ENCODE data around the gene KCNJ9.
"Not testable (repeated sequence)": the region's sequence is repeated elsewhere in the genome, so short reads cannot be mapped to it uniquely, and the experiment has no call there.

Gene KCNJ9

GRCh38 chr1:160103658-160104408, 22.5 kb downstream of the KCNJ9 start:
- DNase-seq (ENCODE audit: low spot score), result peak; percentile 79

- peak; percentile 55 for DNase-seq (ENCODE audit: low spot score)
Measured at GRCh38 chr1:160104486-160104885, 23.1 kb downstream of the KCNJ9 start.

- no peak for DNase-seq (ENCODE audit: low spot score)
Measured at GRCh38 chr1:160105155-160105554, 23.8 kb downstream of the KCNJ9 start.

- DNase-seq (ENCODE audit: low spot score), result no peak
Measured at GRCh38 chr1:160107512-160107911, 26.2 kb downstream of the KCNJ9 start.

GRCh38 chr1:160108888-160109662, 27.7 kb downstream of the KCNJ9 start:
- DNase-seq (ENCODE audit: low spot score), result peak; percentile 36

GRCh38 chr1:160109686-160110085, 28.3 kb downstream of the KCNJ9 start:
- no peak for DNase-seq (ENCODE audit: low spot score)

GRCh38 chr1:160111462-160111861, 30.1 kb downstream of the KCNJ9 start:
- not testable (repeated sequence) for DNase-seq (ENCODE audit: low spot score)

- DNase-seq (ENCODE audit: low spot score), result no peak
Measured at GRCh38 chr1:160112357-160112756, 31.0 kb downstream of the KCNJ9 start.

- DNase-seq (ENCODE audit: low spot score), result no peak
Measured at GRCh38 chr1:160113407-160113806, 32.1 kb downstream of the KCNJ9 start.

GRCh38 chr1:160114085-160114484, 32.7 kb downstream of the KCNJ9 start:
- no peak for DNase-seq (ENCODE audit: low spot score)

GRCh38 chr1:160115545-160116282, 34.4 kb downstream of the KCNJ9 start, which contains the start of gene ATP1A2:
Gene ATP1A2, plus strand, starts transcription at chr1:160115759. Its CDS starts 103 bp downstream, at chr1:160115862.
- no peak for DNase-seq (ENCODE audit: low spot score)

- DNase-seq (ENCODE audit: low spot score), result peak; percentile 94
Measured at GRCh38 chr1:160116283-160117147, 35.2 kb downstream of the KCNJ9 start.

GRCh38 chr1:160117300-160117699, 36.0 kb downstream of the KCNJ9 start:
- DNase-seq (ENCODE audit: low spot score), result no peak

GRCh38 chr1:160117709-160118183, 36.4 kb downstream of the KCNJ9 start:
- peak; percentile 92 for DNase-seq (ENCODE audit: low spot score)

GRCh38 chr1:160118928-160119327, 37.6 kb downstream of the KCNJ9 start:
- no peak for DNase-seq (ENCODE audit: low spot score)

- no peak for DNase-seq (ENCODE audit: low spot score)
Measured at GRCh38 chr1:160120797-160121196, 39.5 kb downstream of the KCNJ9 start.

- no peak for DNase-seq (ENCODE audit: low spot score)
Measured at GRCh38 chr1:160121388-160121787, 40.0 kb downstream of the KCNJ9 start.

- DNase-seq (ENCODE audit: low spot score), result no peak
Measured at GRCh38 chr1:160122978-160123495, 41.7 kb downstream of the KCNJ9 start.

- no peak for DNase-seq (ENCODE audit: low spot score)
Measured at GRCh38 chr1:160123726-160124125, 42.4 kb downstream of the KCNJ9 start.

- DNase-seq (ENCODE audit: low spot score), result no peak
Measured at GRCh38 chr1:160124705-160125478, 43.6 kb downstream of the KCNJ9 start.

Measured in cerebellar cortex (tissue), 1 donor.